ENCODE data around the gene IL9. TPM values are rescaled to one million over a fixed set of nuclear protein-coding genes. Genes with fewer than 3 reads are reported as not detected.

The IL9 gene
- total RNA-seq, result not detected

DNA sequence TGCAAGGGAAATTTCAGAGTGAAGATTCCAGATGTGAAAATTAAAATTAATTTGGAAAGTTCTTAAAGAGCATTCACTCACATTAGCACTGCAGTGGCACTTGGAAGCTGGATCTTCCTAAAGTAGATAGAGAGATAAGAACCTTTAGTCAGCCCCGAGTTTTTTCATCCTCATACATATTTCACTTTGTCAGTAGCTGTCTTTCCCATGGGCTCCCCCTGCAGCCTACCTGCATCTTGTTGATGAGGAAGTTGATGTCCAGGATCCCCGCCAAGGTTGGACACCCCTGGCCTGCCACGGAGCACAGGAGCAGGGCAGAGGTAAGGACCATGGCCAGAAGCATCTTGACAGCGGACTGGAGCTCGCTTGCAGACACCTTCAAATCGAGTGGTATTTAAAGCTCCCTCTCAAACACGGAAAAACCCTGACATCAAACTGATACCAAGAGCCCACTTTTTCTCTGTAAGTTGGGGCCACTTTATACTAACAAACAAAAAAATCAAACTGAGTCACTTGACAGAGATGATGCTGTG, at the start of gene IL9:
TSS of gene IL9 (minus strand) at position 368 of the 533 bp plus-strand sequence. CDS start at position 343, 25 bp downstream.
- no peak for DNase-seq
- H3K9me3 ChIP-seq, result no peaks in the 10 kb centered on the region

DNA sequence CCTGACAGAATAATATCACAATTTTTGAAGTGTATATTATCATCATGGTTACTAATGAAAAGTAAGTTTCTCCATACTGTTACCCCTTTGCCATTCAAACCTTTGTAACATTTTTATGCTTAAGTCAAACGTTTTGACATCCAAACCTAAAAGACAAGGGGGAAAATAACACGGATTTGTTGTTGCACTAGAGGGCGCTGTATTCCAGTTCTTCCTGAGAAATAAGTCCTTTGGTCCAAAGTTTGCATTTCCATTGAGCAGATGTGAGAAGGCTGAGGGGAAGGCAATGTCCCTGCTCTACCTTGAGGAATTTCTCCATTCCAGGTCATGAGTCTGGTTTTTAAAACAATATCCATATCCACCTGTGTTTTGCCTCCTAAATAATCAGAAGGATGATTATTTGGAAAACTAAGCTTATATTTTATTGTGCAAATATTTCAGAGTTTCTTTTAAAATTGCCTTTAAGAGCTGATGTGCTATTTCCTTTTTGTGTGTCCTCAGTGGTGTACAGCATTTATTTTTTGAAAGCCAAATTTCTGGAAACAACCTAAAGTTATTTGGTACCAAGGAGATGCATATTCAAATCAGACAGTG, 49.4 kb upstream of the IL9 start:
- Histone ChIP-seq H3K4me3 (no peak overlapping the region), H3K9me3 (no peaks in the 10 kb centered on the region), H3K4me1 (no peaks in the 10 kb centered on the region), H3K27me3 (no peaks in the 10 kb centered on the region), H3K27ac (no peak overlapping the region), H3K36me3 (replicated peaks in 1 of 2; ENCODE audit: insufficient read depth in 1 of 2, low read depth in 2 of 2) (no peaks in the 10 kb centered on the region)
- ATAC-seq, result no peak
- WGBS, 2 donors, result 0% methylated on average over 3 of the region's 3 CpGs
- peak; percentile 56 to 73 (median 59) for DNase-seq
- intact Hi-C loops (cut with DNase I), result loop anchor here (5.0 kb wide), 1 partner anchor 267 kb away; no protein-coding TSS in a partner anchor
- TF ChIP-seq POLR2A (IDR thresholded peaks at IDR 0.05), result no peak
- TF ChIP-seq, protein P1, sequence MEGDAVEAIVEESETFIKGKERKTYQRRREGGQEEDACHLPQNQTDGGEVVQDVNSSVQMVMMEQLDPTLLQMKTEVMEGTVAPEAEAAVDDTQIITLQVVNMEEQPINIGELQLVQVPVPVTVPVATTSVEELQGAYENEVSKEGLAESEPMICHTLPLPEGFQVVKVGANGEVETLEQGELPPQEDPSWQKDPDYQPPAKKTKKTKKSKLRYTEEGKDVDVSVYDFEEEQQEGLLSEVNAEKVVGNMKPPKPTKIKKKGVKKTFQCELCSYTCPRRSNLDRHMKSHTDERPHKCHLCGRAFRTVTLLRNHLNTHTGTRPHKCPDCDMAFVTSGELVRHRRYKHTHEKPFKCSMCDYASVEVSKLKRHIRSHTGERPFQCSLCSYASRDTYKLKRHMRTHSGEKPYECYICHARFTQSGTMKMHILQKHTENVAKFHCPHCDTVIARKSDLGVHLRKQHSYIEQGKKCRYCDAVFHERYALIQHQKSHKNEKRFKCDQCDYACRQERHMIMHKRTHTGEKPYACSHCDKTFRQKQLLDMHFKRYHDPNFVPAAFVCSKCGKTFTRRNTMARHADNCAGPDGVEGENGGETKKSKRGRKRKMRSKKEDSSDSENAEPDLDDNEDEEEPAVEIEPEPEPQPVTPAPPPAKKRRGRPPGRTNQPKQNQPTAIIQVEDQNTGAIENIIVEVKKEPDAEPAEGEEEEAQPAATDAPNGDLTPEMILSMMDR (IDR thresholded peaks at IDR 0.05), result peak; percentile 48 to 84 (median 75)

More for the DNA sequence above, at the start of gene IL9:
- peaks cover 14% of the 10 kb centered on the region for H3K4me1 ChIP-seq
- H3K36me3 ChIP-seq (replicated peaks in 1 of 2; ENCODE audit: insufficient read depth in 1 of 2, low read depth in 2 of 2), result no peaks in the 10 kb centered on the region
- WGBS, 2 donors, result 45 to 48% methylated on average over 7 of the region's 7 CpGs
- TF ChIP-seq POLR2A (IDR thresholded peaks at IDR 0.05), result no peak
- TF ChIP-seq, protein P1 (IDR thresholded peaks at IDR 0.05), result no peak
- H3K27me3 ChIP-seq, result no peaks in the 10 kb centered on the region
- intact Hi-C loops (cut with DNase I), result no loop called here
- no peak within 1 kb of the TSS for H3K4me3 ChIP-seq
- H3K27ac ChIP-seq, result no peak within 1 kb of the TSS
- no peak for ATAC-seq

DNA sequence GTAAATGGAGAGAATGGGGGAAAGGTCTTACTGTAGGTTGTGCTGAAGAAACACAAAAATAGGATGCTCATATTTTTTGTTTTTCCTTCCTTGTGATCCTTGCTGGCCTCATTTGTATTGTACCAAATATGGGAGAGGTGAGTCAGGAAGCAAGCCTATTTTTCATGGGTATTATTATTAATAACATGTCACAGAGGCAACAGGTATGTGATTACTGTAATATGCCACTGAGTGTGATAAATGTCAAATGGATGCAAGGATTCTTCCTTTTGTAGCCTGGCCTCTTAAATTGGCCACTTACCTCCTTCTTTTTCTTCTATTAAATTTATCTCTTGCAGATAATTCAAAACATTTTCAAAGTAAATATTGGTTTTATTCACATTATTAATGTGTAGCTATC, 48.9 kb upstream of the IL9 start:
- H3K4me3 ChIP-seq, result no peak overlapping the region
- DNase-seq (no peak), ATAC-seq (no peak)
- no peaks in the 10 kb centered on the region for H3K9me3 ChIP-seq
- no peaks in the 10 kb centered on the region for H3K4me1 ChIP-seq
- no peaks in the 10 kb centered on the region for H3K27me3 ChIP-seq
- TF ChIP-seq, protein P1 (IDR thresholded peaks at IDR 0.05), result no peak
- TF ChIP-seq POLR2A (IDR thresholded peaks at IDR 0.05), result no peak
- no peak overlapping the region for H3K27ac ChIP-seq
- no peaks in the 10 kb centered on the region for H3K36me3 ChIP-seq (replicated peaks in 1 of 2; ENCODE audit: insufficient read depth in 1 of 2, low read depth in 2 of 2)
- intact Hi-C loops (cut with DNase I), result loop anchor here (5.0 kb wide), 1 partner anchor 268 kb away; no protein-coding TSS in a partner anchor

DNA sequence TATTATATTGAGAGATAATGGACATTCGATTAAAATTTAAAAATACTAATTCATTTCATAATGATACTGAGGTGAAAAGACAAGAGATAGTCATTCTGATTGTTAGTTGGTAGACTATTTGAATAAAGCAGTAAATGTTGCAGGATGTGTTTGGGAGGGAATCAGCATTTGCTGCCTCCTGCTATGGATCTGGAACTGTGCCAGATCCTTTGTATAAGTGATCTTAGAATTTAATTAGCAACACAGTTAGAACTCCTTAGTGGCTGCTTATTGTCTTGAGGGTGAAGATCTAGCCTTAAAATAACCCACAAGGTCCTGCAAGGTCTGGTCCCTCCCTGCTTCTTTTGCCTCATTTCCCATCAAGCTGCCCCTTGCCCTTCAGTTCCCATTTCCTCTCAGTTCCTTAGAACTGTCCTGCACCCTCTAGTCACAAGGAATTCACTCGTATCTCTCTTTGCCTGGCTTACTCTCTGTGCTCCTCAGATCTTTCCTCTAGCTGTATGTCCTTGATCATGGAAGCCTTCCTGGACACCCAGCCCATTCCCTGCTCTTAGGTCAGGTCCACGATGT, 46.6 kb upstream of the IL9 start:
- Histone ChIP-seq H3K4me1 (no peaks in the 10 kb centered on the region), H3K9me3 (no peaks in the 10 kb centered on the region), H3K27me3 (no peaks in the 10 kb centered on the region), H3K27ac (no peak overlapping the region), H3K36me3 (replicated peaks in 1 of 2; ENCODE audit: insufficient read depth in 1 of 2, low read depth in 2 of 2) (no peaks in the 10 kb centered on the region), H3K4me3 (no peak overlapping the region)
- DNase-seq (no peak), ATAC-seq (no peak)
- 48 to 50% methylated on average over 3 of the region's 3 CpGs for WGBS, 2 donors
- TF ChIP-seq, protein P1 (IDR thresholded peaks at IDR 0.05), result no peak
- TF ChIP-seq POLR2A (IDR thresholded peaks at IDR 0.05), result no peak
- intact Hi-C loops (cut with DNase I), result loop anchor here (5.0 kb wide), 1 partner anchor 270 kb away; no protein-coding TSS in a partner anchor

Measured in body of pancreas (tissue), 4 donors.